Measurements from ENCODE around the gene ROBO2. TPM values are rescaled to one million over a fixed set of nuclear protein-coding genes. Genes with fewer than 3 reads are reported as not detected.

Gene ROBO2
- polyA plus RNA-seq, 1 donor from 2014 or later, result 55.5 TPM

- Histone ChIP-seq H3K79me2 (replicated peaks; ENCODE audit: insufficient read depth, low read length) (peaks cover 6% of the 10 kb centered on the region), H3K4me2 (ENCODE audit: low read length) (no peak overlapping the region), H3K27me3 (ENCODE audit: insufficient read depth, low read depth, low read length) (no peaks in the 10 kb centered on the region), H3K9me3 (ENCODE audit: low read length) (peaks cover 9% of the 10 kb centered on the region), H3K4me3 (ENCODE audit: low read length) (no peak overlapping the region), H3K27ac (ENCODE audit: low read length) (no peak overlapping the region), H4K20me1 (ENCODE audit: insufficient read depth) (no peaks in the 10 kb centered on the region), H2AFZ (ENCODE audit: low read depth, low read length) (no peak overlapping the region), H3K9me2 (ENCODE audit: insufficient read depth, low read length) (no peaks in the 10 kb centered on the region), H3K9ac (ENCODE audit: low read length) (no peak overlapping the region), H3F3A (ENCODE audit: insufficient read depth, low read length, poor library complexity, severe bottlenecking) (no peaks in the 10 kb centered on the region), H3K36me3 (ENCODE audit: insufficient read depth, low read length) (no peaks in the 10 kb centered on the region)
- no peak for TF ChIP-seq CTCF (IDR thresholded peaks at IDR 0.05; ENCODE audit: poor library complexity, severe bottlenecking)
These were observed 25.9 kb downstream of the ROBO2 start for GRCh38 chr3:77065750-77066149.

- Histone ChIP-seq H3K36me3 (ENCODE audit: insufficient read depth, low read length) (no peaks in the 10 kb centered on the region), H3K79me2 (replicated peaks; ENCODE audit: insufficient read depth, low read length) (peaks cover 6% of the 10 kb centered on the region), H3K4me2 (ENCODE audit: low read length) (no peak overlapping the region), H3K4me3 (ENCODE audit: low read length) (no peak overlapping the region), H4K20me1 (ENCODE audit: insufficient read depth) (no peaks in the 10 kb centered on the region), H3K27ac (ENCODE audit: low read length) (no peak overlapping the region), H3K9ac (ENCODE audit: low read length) (no peak overlapping the region), H3K9me3 (ENCODE audit: low read length) (peaks cover 9% of the 10 kb centered on the region), H3K9me2 (ENCODE audit: insufficient read depth, low read length) (no peaks in the 10 kb centered on the region), H2AFZ (ENCODE audit: low read depth, low read length) (no peak overlapping the region), H3F3A (ENCODE audit: insufficient read depth, low read length, poor library complexity, severe bottlenecking) (no peaks in the 10 kb centered on the region), H3K27me3 (ENCODE audit: insufficient read depth, low read depth, low read length) (no peaks in the 10 kb centered on the region)
- no peak for TF ChIP-seq MXI1 (conservative IDR thresholded peaks at IDR 0.05; ENCODE audit: poor library complexity, severe bottlenecking)
- no peak for TF ChIP-seq CTCF (IDR thresholded peaks at IDR 0.05; ENCODE audit: poor library complexity, severe bottlenecking)
- no peak for TF ChIP-seq TAF1 (IDR thresholded peaks at IDR 0.05; ENCODE audit: low read depth)
- TF ChIP-seq EP300 (conservative IDR thresholded peaks at IDR 0.05; ENCODE audit: poor library complexity, severe bottlenecking), result no peak
- TF ChIP-seq RAD21 (conservative IDR thresholded peaks at IDR 0.05), result no peak
- no peak for TF ChIP-seq POLR2AphosphoS5 (IDR thresholded peaks at IDR 0.05)
- no peak for TF ChIP-seq EZH2 (IDR thresholded peaks at IDR 0.05; ENCODE audit: borderline replicate concordance, insufficient read depth, low read length, poor library complexity, severe bottlenecking)
- no peak for TF ChIP-seq REST (IDR thresholded peaks at IDR 0.05; ENCODE audit: borderline replicate concordance)
- TF ChIP-seq SMC3 (conservative IDR thresholded peaks at IDR 0.05; ENCODE audit: poor library complexity), result no peak
These were observed 26.9 kb downstream of the ROBO2 start for GRCh38 chr3:77066829-77067228.
